Epithelial cell of proximal tubule (primary cell): ENCODE results near the gene DAB2IP. TPM values are rescaled to one million over a fixed set of nuclear protein-coding genes. Genes with fewer than 3 reads are reported as not detected.
"Not testable (repeated sequence)": the region's sequence is repeated elsewhere in the genome, so short reads cannot be mapped to it uniquely, and the experiment has no call there.

ENCODE experiments used
- DNase-seq: peaks from one replicate; pipeline ENCODE4 v3.0.0-alpha.2; 2011; ENCODE audit warnings: low read depth
- H3K4me3 ChIP-seq: 2 replicates; pipeline ENCODE4 v1.5.1; 2011; ENCODE audit warnings: low read depth, mild to moderate bottlenecking, low read length
- total RNA-seq: library from RNA; depleted of rRNA; stranded (reverse); fragments of >200 nt; gene quantifications from 2 replicates; pipeline ENCODE4 v1.2.3, GENCODE V29; 2015
- TF ChIP-seq, protein P1 (sequence below): conservative IDR thresholded peaks from 2 replicates; pipeline ENCODE4 v1.5.1; 2012; ENCODE audit warnings: low read depth, mild to moderate bottlenecking, low read length

The DAB2IP gene
- total RNA-seq, 1 donor from 2014 or later: 23.8 TPM

GRCh38 chr9:121609822-121610637, 41.4 kb upstream of the DAB2IP start:
- TF ChIP-seq, protein P1, sequence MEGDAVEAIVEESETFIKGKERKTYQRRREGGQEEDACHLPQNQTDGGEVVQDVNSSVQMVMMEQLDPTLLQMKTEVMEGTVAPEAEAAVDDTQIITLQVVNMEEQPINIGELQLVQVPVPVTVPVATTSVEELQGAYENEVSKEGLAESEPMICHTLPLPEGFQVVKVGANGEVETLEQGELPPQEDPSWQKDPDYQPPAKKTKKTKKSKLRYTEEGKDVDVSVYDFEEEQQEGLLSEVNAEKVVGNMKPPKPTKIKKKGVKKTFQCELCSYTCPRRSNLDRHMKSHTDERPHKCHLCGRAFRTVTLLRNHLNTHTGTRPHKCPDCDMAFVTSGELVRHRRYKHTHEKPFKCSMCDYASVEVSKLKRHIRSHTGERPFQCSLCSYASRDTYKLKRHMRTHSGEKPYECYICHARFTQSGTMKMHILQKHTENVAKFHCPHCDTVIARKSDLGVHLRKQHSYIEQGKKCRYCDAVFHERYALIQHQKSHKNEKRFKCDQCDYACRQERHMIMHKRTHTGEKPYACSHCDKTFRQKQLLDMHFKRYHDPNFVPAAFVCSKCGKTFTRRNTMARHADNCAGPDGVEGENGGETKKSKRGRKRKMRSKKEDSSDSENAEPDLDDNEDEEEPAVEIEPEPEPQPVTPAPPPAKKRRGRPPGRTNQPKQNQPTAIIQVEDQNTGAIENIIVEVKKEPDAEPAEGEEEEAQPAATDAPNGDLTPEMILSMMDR: peak; percentile 28
- DNase-seq: peak; percentile 96
- no peak overlapping the region for H3K4me3 ChIP-seq

GRCh38 chr9:121610638-121610953, 40.8 kb upstream of the DAB2IP start:
- DNase-seq: no peak
- H3K4me3 ChIP-seq: no peak overlapping the region
- TF ChIP-seq, protein P1: no peak

DNA sequence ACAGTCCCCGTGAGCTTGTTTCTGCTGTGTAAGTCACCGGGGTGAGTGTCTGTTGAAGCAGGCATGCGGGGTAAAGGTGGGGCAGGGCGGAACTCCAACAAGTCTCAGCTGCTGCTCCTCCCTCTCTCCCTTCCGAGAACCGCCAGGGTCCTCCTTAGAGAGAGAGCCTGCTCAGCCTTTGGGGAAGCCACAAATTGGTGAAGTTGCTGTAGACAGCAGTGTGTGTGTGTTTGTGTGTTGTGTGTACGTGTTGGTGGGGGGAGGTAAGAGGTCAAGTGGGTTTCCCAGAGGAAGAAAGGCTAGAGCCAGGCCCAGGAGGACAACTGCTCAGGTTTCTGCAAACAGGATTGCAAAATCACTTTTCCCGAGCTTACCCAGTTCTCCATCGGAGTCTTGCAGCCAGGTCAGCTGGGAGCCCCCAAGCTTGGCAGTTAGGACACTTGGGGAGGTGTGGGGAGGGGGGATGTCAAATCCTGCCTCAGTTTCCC, 38.9 kb upstream of the DAB2IP start:
- no peak overlapping the region for H3K4me3 ChIP-seq
- DNase-seq: no peak
- TF ChIP-seq, protein P1: no peak

DNA sequence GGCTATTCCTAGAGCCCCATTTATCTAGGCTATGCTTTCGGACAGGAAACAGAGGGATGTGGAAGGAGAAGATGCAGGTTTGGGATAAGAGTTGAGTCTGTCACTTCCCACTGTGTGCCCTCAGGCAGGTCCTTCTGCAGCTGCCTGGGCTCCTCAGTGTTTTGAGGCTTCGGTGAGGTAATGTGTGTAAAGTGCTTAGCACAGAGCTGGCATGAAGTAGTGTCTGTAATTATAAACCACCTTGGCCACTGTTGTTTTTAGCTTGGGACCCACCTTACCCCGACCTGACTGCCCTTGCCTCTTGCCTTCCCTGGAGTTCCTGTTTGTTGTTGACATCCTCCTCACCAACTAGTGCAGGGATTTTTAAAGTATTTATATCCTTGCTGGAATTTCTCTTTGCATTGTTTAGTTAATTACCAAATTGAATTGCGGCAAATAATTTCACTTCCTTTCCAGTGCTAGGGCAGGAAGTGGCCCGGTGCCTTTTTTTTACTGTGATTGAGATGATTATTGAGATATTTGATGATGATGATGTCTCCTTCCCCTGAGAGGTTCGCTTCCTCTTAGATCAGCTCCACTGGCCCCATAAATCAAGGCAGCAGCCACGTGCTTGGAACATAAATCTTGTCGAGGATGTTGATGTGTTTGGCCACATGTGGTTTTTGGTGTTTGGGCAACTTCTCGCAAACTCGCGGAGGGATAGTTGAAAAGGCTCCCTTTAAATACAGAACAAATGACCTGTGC, 38.3 kb upstream of the DAB2IP start:
- TF ChIP-seq, protein P1: no peak
- DNase-seq: no peak
- no peak overlapping the region for H3K4me3 ChIP-seq

DNA sequence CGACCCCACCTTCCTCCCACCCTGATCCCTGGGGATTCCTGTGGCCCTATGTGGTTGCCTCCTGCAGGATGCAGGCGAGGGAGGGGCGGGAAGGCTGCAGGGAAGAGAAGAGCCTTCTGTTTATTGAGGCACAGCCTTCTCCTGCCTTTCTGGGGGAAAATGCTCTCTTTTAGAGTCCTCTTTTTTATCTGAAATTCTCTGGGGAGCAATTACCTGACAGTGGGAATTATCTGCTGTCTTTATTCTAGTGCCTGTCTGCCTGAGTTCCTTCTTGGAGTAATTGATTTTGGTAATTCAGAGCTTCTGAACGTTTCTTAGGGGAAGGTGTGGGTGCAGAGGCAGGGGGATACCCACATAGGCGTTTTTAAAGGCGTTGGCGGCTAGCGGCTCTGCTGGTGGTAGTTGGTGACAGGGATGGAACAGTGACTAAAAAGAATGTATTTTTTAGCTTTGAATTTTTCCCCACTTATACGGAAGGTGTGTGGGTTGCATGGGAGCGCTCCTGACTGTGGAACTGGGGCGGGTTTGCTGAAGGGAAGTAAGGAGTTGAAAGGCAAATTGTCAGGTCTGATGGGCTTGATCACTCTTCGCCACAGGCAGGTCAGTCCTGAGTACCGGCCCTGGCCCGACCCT, 35.2 kb upstream of the DAB2IP start:
- TF ChIP-seq, protein P1: no peak
- H3K4me3 ChIP-seq: no peak overlapping the region
- DNase-seq: no peak

GRCh38 chr9:121618504-121618903, 32.9 kb upstream of the DAB2IP start:
- TF ChIP-seq, protein P1: no peak

GRCh38 chr9:121618910-121619309, 32.5 kb upstream of the DAB2IP start:
- DNase-seq: not testable (repeated sequence)

More at GRCh38 chr9:121618504-121618903, 32.9 kb upstream of the DAB2IP start:
- H3K4me3 ChIP-seq: no peak overlapping the region
- no peak for DNase-seq

More at GRCh38 chr9:121618910-121619309, 32.5 kb upstream of the DAB2IP start:
- not testable (repeated sequence) for H3K4me3 ChIP-seq
